Liver (tissue), 9 donors: ENCODE data around the gene ADGRA3. TPM values are rescaled to one million over a fixed set of nuclear protein-coding genes. Genes with fewer than 3 reads are reported as not detected.
"Not testable (repeated sequence)": the region's sequence is repeated elsewhere in the genome, so short reads cannot be mapped to it uniquely, and the experiment has no call there.

Source experiments
- DNase-seq: peaks from one replicate; pipeline ENCODE4 v3.0.0-alpha.2; 2017; ENCODE audit warnings: low spot score
- H3K27ac ChIP-seq, 2 donors: one replicate each; pipeline ENCODE4 v1.7.0; 2013; ENCODE audit warnings: inconsistent platforms in 2 of 2, low read length in 2 of 2, control low read depth in 1 of 2, low read depth in 1 of 2, mild to moderate bottlenecking in 1 of 2
- H3K27me3 ChIP-seq, 4 donors: one replicate each; pipeline versions ENCODE4 v1.6.1 to v1.7.0; 2013; ENCODE audit warnings: low read length in 3 of 4, inconsistent platforms in 1 of 4, mild to moderate bottlenecking in 1 of 4, moderate library complexity in 1 of 4; ENCODE audit not compliant: control insufficient read depth in 4 of 4, insufficient read depth in 4 of 4
- H3K36me3 ChIP-seq, 4 donors: one replicate each; pipeline versions ENCODE4 v1.6.1 to v1.7.0; 2013; ENCODE audit warnings: low read length in 3 of 4, mild to moderate bottlenecking in 3 of 4, low read depth in 1 of 4, moderate library complexity in 1 of 4; ENCODE audit not compliant: control insufficient read depth in 4 of 4, insufficient read depth in 3 of 4
- H3K4me1 ChIP-seq, 4 donors: one replicate each; pipeline versions ENCODE4 v1.6.1 to v1.7.0; 2013; ENCODE audit warnings: low read length in 3 of 4, mild to moderate bottlenecking in 3 of 4, moderate library complexity in 1 of 4; ENCODE audit not compliant: control insufficient read depth in 4 of 4, insufficient read depth in 4 of 4
- H3K4me3 ChIP-seq, 3 donors: one replicate each; pipeline versions ENCODE4 v1.6.1 to v1.7.0; 2013; ENCODE audit warnings: low read length in 3 of 3, control low read depth in 1 of 3, low read depth in 1 of 3, mild to moderate bottlenecking in 1 of 3
- H3K9ac ChIP-seq, 2 donors: one replicate each; pipeline ENCODE4 v1.7.0; 2013; ENCODE audit warnings: low read length in 2 of 2, mild to moderate bottlenecking in 2 of 2, moderate library complexity in 2 of 2, control low read depth in 1 of 2, low read depth in 1 of 2
- H3K9me3 ChIP-seq, 4 donors: one replicate each; pipeline versions ENCODE4 v1.6.1 to v1.7.0; 2013; ENCODE audit warnings: low read length in 3 of 4; ENCODE audit not compliant: control insufficient read depth in 4 of 4
- ATF3 ChIP-seq: IDR thresholded peaks from 2 replicates; pipeline ENCODE4 v1.6.1; 2016; ENCODE audit warnings: antibody characterized with exemption
- EGR1 ChIP-seq, 2 donors: IDR thresholded peaks; 2 replicates each; pipeline ENCODE4 v1.6.1; 2016 to 2018; ENCODE audit warnings: antibody characterized with exemption in 2 of 2, low read depth in 2 of 2
- GABPA ChIP-seq, 2 donors: IDR thresholded peaks in 1 of 2; conservative IDR thresholded peaks in 1 of 2; 2 replicates each; pipeline ENCODE4 v1.6.1; 2016; ENCODE audit warnings: antibody characterized with exemption in 2 of 2, mild to moderate bottlenecking in 1 of 2, moderate library complexity in 1 of 2
- HNF4A ChIP-seq, 2 donors: conservative IDR thresholded peaks; 2 replicates each; pipeline ENCODE4 v1.6.1; 2016; ENCODE audit warnings: antibody characterized with exemption in 2 of 2, mild to moderate bottlenecking in 2 of 2
- HNF4G ChIP-seq: IDR thresholded peaks from 2 replicates; pipeline ENCODE4 v1.6.1; 2016; ENCODE audit warnings: antibody characterized with exemption
- JUND ChIP-seq, 2 donors: IDR thresholded peaks; 2 replicates each; pipeline ENCODE4 v1.6.1; 2016; ENCODE audit warnings: antibody characterized with exemption in 2 of 2
- MAX ChIP-seq: IDR thresholded peaks from 2 replicates; pipeline ENCODE4 v1.6.1; 2016; ENCODE audit warnings: antibody characterized with exemption
- NR2F2 ChIP-seq: IDR thresholded peaks from 2 replicates; pipeline ENCODE4 v1.6.1; 2016; ENCODE audit warnings: antibody characterized with exemption
- REST ChIP-seq: IDR thresholded peaks from 2 replicates; pipeline ENCODE4 v1.6.1; 2016; ENCODE audit warnings: antibody characterized with exemption, mild to moderate bottlenecking
- RXRA ChIP-seq, 2 donors: IDR thresholded peaks; 2 replicates each; pipeline ENCODE4 v1.6.1; 2017 to 2018; ENCODE audit warnings: antibody characterized with exemption in 2 of 2, mild to moderate bottlenecking in 1 of 2
- SP1 ChIP-seq: IDR thresholded peaks from 2 replicates; pipeline ENCODE4 v1.6.1; 2018; ENCODE audit warnings: antibody characterized with exemption, mild to moderate bottlenecking
- YY1 ChIP-seq: IDR thresholded peaks from 2 replicates; pipeline ENCODE4 v1.6.1; 2016; ENCODE audit warnings: antibody characterized with exemption, mild to moderate bottlenecking
- ZBTB33 ChIP-seq: IDR thresholded peaks from 2 replicates; pipeline ENCODE4 v1.6.1; 2016; ENCODE audit warnings: antibody characterized with exemption
- WGBS: extraction: QIAGEN DNeasy Blood & Tissue Kit; methylation state at CpG from one replicate; pipeline ENCODE4 v1.1.7; 2013; 5-methylcytosine and 5-hydroxymethylcytosine counted together
- polyA plus RNA-seq, 2 donors: library from polyadenylated mRNA; stranded (reverse) in 1 of 2; unstranded in 1 of 2; fragments of 200-250 nt in 1 of 2; fragments of >200 nt in 1 of 2; fragmentation: Nextera tagmentation in 1 of 2; extraction: Ambion mirVana in 1 of 2; gene quantifications; one replicate each; pipeline versions ENCODE4 v1.2.1 to v1.2.3, GENCODE V29; 2013 to 2015
- total RNA-seq, 2 donors: library from RNA; depleted of rRNA; stranded (reverse); fragments of >200 nt; gene quantifications; one replicate each; pipeline ENCODE4 v1.2.3, GENCODE V29; 2014
- donor health status: healthy.
- donor health status: healthy.
- donor health status: healthy.
- donor health status: healthy.
- donor health status: healthy.

ADGRA3 gene
- total and polyA plus RNA-seq, 4 donors = 15.2 to 239 (median 32.6) TPM

- no peak overlapping the region for H3K4me3 ChIP-seq
- DNase-seq = no peak
- H3K4me1 ChIP-seq = no peaks in the 10 kb centered on the region
- no peaks in the 10 kb centered on the region for H3K9me3 ChIP-seq
- no peaks in the 10 kb centered on the region for H3K27me3 ChIP-seq
- WGBS = 88% methylated on average over 7 of the region's 7 CpGs
- no peak overlapping the region for H3K9ac ChIP-seq
- TF ChIP-seq REST = no peak
- no peak for TF ChIP-seq EGR1 (IDR thresholded peaks at IDR 0.05; ENCODE audit: low read depth in 2 of 2)
- TF ChIP-seq SP1 = no peak
- no peak for TF ChIP-seq RXRA (IDR thresholded peaks at IDR 0.05)
- TF ChIP-seq YY1 = no peak
- no peak for TF ChIP-seq NR2F2
- no peak for TF ChIP-seq HNF4A (conservative IDR thresholded peaks at IDR 0.05)
- TF ChIP-seq JUND (IDR thresholded peaks at IDR 0.05) = no peak
- TF ChIP-seq GABPA (IDR thresholded peaks at IDR 0.05 in 1 of 2, conservative IDR thresholded peaks at IDR 0.05 in 1 of 2) = no peak
- TF ChIP-seq MAX = no peak
- TF ChIP-seq ATF3 = no peak
- no peak for TF ChIP-seq HNF4G
- no peak for TF ChIP-seq ZBTB33
- peaks cover 0 to 3% (median 0%) of the 10 kb centered on the region in 4 donors for H3K36me3 ChIP-seq
- H3K27ac ChIP-seq = no peak overlapping the region
Measured at GRCh38 chr4:22476011-22476410, 39.9 kb downstream of the ADGRA3 start.

- H3K9ac ChIP-seq, H3K36me3 ChIP-seq, H3K4me1 ChIP-seq, H3K27ac ChIP-seq, DNase-seq, H3K4me3 ChIP-seq, H3K9me3 ChIP-seq, H3K27me3 ChIP-seq: not testable (repeated sequence)
- 97% methylated on average over 16 of the region's 16 CpGs for WGBS
Measured at GRCh38 chr4:22475311-22475646, 40.6 kb downstream of the ADGRA3 start.
